HG02678 (cell line): ENCODE results near the gene FRMPD1.

Experiments
- ATAC-seq: cut with Tn5 transposase; IDR thresholded peaks from one replicate; pipeline ENCODE4 v1.9.1; 2021; ENCODE audit warnings: mild to moderate bottlenecking, moderate library complexity; ENCODE audit not compliant: unreplicated experiment

FRMPD1 gene

DNA sequence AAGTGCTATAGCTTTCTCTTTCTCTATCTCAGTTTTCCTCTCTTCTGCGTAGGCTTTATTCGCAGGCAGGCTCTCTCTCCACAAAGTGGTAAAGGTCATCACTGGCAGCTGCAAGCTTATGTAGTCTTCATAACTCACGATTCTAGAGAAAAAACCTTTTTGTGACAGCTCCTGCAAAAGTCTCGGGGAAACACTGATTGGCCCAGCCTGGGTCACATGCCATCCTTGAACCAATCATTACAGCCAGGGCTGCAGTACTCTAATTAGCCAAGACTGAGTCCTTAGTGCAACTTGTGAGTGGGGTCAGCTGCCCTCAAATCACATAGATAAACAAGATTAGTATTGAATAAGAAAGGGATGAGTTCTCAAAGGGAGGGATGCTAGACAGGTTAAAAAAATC is 18.3 kb upstream of the FRMPD1 start:
- ATAC-seq: no peak

DNA sequence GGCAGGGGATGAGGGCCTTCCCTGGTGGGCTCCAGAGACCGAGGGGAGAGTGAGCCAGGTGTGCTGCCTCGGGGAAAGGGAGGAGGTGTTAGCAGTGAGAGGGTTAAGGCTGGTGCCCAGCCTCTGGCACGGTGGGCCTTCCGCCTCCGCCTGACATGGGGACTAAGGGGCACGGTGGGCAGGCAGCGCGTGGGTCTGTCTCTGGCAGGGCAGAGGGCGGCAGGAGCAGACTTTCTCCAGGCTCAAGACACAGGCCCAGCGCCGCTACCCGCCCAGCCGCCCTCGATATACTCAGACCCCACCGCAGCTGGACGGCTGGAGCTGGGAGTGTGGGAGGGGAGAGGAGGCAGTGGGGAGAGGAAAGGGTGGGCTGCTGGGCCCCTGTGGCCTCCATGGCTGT is 14.9 kb upstream of the FRMPD1 start:
- ATAC-seq: no peak

DNA sequence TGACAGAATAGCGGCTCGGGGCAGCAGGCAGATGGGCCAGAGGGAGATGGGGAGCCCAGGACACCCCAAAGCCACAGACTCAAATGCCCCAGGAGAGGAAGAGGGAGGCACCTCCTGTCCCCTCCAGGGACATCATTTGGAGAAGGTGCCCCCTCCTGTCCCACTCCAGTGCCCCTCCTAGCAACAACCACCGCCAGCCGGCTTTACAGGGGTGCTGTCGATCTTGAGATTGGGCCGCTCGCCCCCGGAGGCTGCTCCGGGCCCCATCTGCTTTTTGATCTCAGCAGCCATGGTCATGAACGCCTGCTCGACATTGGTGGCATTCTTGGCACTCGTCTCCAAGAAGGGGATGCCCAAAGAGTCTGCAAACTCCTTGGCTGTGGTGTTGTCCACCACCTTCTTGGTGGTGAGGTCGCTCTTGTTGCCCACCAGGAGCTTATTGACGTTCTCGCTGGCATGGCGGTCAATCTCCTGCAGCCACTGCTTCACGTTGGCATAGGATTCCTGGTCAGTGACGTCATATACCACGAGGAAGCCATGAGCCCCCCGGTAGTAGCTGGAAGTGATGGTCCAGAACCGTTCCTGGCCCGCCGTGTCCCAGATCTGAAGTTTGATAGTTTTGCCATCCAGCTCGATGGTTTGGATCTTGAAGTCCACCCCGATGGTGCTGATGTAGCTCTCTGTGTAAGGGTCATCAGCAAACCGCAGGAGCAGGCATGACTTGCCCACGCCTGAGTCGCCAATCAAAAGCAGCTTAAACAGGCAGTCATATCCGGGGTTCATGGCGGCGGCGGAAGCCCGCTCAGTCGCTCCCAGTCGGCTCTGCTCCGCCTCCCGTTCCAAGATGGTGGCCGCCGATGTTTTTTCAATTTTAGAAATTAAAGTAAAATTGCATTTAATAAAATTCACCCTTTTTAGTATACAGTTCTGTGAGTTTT is 14.0 kb upstream of the FRMPD1 start:
- no peak for ATAC-seq

DNA sequence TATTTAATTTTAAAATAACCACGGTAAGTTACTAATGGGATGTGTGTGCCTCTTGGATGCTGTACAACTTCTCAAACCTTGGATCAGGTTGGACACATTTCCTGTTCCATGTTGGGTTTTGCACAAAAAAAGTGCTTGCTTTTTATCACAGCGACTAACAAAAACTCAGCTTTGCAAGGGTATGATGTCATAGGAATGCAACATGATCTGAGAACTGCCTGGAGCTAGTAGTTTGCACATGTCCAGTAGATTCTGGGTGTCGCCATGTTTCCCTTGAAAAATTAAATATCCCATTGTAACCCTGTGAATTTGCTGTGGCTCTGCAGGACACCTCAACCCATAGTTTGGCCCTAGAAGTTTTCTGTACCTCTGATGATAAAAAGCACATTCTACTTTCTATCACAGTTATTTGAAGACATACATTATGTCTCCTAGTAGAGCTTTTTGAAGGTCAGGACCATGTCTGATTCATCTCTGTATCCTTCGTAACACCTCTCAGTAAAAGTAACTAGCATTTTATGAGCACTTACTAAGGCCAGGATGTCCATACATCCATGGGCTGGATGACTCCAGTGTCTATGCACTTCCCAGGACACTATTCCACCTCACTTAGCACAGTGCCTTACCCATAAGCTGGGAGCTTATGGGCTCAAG is 11.5 kb upstream of the FRMPD1 start:
- ATAC-seq: no peak

DNA sequence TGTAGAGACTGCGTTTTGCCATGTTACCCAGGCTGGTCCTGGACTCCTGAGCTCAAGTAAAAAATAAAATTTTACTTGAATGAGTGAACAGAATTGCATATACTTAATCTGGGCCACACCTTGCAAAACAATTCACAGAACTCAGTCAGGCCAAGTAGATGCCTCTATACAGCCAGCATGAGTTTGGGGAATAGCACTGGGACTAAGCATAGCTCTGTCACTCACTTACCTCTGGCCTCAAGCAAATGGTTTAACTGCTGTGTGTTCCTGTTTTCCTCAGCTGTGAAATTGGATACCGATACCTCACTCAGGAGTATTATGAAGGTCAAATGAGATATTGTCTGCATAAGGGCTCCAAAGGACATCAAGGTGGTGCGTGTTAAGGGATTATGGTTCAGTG is 10.9 kb upstream of the FRMPD1 start:
- ATAC-seq: no peak

DNA sequence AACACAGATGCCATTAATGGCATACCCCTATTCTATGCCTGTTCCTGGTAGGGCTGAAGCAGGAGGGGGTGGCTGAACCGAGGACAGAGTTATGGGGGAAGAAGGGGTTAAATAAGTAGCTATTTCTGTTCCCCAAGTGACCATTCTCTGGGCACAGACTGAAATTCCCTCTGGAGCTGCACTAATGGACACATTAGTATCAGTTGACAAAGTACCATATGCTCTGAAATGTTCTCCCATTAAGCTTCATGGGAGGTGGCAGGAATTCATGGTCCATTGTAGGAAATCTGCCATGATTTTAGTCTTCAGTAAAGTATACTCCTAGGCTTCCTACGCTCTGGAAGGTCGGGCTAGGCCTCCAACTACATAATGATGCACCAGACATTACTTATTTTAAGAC is 10.5 kb upstream of the FRMPD1 start:
- ATAC-seq: no peak

DNA sequence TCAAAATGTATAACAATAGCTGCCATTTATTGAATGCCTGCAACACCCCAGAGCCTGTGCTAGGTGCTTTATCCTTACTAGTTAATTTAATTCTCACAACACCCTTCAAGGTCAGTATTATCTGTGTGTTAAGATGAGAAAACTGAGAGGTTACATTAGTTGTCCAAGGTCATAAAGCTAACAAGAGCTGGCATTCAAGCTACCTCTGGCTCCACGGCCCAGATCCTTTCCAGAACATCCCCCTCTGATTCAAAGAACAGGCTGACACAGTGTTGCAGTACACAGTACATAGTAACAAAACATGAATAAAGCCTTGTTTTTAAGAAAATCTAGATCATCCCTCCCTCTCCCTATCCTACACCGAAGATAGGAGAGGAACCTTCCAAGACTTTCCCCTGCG is 9.4 kb upstream of the FRMPD1 start:
- ATAC-seq: no peak

DNA sequence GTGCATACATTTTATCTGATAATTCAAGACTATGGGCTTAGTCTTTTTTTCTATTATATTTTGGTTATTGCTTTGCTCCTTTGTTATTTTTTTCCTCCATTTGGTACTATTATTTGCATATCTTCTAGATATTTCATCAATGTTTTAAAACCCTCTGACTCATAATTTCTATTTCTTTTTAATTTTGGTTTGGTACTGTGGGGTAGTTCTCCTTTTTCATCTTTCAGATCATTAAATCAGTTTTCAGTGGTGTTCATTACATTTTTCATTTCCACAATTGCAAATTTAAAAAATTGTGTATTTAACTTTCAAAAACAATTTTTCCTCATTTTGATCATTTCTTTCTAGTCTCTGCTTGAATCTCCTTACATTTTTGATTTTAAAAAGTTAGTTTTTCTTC is 7.5 kb upstream of the FRMPD1 start:
- no peak for ATAC-seq

DNA sequence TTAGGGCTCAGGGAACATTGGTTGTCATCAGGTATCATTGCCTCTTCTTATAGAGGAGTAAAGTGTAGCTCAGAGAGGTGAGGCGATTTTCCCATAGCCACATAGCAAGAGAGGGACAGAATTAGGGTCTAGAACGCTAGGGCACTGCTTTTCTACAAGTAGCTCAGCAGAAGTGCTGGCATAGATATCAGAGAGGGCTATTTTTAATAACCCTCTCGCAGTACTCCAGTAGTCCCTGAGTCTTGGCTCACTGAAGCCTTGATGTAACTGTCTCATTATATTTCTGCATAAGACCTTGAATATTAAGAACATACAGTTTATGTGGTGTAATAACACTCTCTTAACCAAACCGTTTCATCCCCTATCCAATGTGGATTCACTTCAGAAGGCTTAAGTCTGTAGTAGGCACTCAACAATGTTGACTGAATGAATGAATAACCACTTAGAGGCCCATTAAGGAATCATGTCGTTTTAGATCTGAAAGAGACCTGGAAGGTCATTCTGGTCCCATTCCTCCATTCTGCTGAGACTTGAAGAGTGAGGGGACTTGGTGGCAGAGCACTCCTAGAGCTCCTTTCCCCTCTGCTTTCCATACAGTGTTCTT is 4.7 kb upstream of the FRMPD1 start:
- no peak for ATAC-seq

DNA sequence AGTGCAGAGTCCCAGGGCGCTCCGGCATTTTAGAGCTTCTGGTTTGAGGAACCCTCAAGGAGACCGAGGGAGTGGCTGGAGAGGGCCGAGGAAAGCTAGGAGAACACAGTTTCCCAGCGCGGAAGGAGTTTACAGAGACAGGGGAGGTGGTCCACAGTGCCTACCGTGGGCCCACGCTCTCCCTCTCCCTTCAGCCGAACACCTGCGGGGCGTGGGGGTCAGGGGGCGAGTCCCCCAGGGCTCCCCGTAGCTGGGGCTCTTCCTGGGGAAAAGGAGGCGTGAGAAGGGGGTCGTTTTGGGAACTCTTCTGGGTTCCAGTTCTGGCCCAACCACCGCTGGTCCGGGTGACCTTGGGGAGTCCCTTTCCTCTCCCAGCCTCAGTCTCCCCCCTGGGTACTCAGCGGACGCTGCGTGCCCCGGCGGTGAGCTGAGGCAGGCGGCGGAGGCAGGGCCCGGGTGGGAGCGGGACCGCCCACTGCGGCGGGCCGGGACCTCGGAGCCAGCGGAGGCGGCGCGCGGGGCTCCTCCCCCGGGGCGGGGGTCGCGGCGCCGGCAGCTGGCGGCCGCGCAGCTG is 368 bp upstream of the FRMPD1 start:
- no peak for ATAC-seq

DNA sequence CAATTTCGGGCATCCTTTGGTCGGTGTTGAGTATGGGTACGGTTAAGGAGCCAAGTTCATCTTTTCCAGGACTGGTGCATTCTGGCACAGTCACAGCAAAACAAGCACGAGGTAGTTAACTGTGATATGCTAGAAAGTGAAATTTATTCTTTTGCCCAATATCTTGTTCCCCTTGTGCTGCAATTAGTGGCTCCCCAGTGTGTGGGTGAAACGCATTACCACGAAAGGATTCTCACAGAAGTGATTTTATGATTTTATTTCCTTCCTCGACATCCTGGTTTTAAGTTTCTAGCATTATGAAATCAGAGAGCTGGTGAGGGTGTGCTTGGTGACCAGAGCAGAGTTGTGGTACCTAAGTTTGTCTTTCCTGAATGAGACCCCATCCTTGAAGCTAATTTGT is 1.5 kb downstream of the FRMPD1 start:
- no peak for ATAC-seq

DNA sequence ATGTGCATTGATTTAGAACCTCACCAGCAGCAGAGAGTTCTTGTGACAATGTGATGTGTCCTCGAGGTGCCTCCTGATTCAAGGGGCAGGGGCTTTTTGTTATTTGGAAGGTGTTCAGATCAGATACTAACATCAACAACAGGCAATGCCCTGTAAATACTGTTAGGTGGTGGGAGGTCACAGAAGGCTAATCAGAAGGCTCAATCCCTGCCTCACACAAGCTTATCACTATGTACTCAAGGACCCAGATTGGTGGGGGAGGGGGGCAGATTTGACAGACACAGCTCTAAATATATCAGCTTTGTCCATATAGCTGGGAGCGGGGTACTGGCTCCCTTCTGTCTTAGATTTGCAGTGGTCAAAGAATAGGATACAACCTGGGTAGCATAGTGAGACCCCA is 2.6 kb downstream of the FRMPD1 start:
- ATAC-seq: no peak

DNA sequence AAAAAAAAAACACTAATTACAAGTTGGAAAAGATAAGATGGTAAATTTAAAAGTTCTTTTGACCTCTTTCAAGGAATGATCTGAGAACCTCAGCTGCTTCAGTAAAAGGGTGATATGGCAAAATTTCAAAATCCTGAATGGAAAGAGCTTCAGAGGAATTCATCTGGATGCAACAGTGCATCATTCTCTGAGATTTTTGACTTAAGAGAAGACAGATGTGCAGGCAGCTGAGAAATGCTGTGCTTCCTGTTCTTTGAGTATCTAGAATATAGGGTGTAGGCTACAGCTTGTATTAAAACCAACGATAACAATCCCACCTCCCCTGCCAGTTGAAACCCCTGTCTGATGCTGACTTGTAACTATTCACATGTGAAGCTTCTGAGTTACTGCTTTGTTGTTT is 6.2 kb downstream of the FRMPD1 start:
- ATAC-seq: no peak

DNA sequence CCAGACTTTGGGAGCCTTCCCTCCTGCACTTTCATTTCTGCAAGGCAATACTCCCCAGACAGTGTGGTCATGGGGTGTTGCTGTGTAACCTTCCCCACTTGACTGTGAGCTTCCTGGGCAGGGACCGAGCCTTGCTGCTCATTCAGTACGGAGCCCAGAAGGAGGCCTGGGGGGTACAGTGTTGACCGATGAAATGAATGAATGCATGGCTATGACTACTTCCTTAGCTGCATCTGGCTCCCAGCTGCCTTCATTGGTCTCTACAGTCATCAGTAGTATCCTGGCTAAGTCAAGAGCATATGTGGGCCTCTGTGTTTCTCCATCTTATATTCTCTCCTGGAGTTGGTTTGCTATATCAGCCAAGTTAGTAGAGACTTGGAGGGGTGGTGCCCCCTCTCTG is 9.9 kb downstream of the FRMPD1 start:
- no peak for ATAC-seq

DNA sequence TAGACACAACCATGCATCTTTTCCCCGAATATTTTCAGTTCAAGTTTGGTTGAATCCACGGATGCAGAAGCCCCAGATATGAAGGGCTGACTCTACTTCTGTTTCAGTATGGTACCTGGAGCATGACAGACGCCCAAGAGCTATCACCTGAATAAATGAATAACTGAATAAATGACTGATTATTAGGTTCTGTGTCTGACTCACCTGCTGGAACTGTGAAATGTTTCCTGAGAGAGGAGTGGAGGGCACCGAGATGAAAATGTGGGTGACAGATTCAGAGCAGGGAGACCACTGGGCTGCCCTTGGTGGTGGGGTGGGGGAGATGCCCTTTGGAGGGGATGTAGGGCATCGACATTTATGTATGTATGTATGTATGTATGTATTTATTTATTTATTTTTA is 13.2 kb downstream of the FRMPD1 start:
- no peak for ATAC-seq

DNA sequence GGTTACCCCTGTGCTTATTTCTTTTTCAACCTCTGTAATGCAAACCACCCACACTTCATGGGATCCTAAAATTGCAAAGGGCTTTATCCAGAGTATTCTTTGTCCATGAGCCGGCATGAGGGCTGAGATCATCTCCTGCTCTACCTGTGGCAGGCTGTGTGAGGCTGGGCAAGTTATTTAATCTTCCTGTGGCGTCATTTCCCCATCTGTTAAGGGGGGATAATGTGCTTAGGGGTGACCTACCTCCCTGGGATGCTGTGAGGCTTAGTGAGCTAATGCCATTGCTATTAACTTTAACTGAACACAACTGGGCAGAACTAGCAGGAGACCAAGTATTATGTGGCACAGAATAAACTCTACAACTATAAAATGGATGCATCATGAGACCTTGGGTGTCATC is 17.0 kb downstream of the FRMPD1 start:
- ATAC-seq: no peak

DNA sequence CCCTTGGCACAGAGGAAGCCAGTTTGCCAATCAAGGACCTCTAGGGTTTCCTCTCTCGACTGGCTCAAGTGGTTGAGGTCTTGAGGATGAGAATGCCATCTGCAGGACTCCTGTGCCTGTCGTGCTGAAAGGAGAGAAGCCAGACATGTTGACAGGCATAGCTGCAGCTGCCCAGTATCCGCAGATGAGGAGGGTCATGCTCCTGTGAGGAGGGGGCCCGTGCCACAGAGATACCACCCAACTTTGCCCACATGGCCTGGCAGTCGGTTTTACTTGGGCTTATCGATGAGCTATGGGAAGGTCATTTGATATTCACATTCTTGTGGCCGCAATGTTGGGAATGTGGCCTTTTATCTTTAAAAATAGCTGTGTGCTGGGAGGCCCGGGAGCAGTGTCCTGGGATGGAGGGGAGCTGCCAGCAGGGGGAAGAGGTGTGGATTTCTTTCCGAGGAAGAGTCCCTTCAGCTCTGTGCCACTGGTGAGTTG is 17.4 kb downstream of the FRMPD1 start:
- no peak for ATAC-seq

DNA sequence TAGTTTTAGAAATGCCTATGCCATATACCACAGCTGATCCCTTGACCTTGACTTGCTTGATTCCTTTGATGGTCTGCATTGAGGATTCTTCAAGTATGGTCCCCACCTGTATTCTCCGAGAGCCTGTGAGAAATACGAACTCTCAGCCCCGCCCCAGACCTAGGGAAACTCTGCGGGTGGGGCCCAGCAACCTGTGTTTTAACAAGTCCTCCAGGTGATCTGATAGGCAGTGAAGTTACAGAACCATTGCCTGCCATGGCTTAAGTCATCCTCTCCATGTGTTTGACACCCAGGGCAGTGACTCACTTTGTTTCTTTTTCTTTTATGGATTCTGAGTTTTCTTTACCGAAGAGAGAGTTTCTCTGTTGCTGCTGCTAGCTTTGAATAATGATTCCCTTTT is 18.5 kb downstream of the FRMPD1 start:
- no peak for ATAC-seq

DNA sequence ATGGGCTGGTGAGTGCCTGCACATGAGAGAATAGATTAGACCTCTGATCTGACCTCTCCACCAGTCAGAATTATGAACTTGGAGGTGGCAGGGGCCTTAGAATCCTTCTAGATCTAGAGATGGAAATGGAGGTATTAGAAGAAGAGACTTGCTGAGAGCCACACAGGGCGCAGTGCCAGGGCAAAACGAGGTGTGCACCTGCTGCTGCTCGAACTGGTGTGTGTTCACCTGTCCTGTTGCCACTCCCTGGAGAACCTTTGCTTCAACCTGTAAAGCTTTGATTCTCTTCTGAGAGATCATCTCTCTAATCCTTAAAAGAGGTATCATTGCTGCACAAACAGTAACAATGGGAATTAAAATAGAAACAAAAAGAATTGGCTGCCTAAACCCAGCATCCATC is 24.9 kb downstream of the FRMPD1 start:
- no peak for ATAC-seq

DNA sequence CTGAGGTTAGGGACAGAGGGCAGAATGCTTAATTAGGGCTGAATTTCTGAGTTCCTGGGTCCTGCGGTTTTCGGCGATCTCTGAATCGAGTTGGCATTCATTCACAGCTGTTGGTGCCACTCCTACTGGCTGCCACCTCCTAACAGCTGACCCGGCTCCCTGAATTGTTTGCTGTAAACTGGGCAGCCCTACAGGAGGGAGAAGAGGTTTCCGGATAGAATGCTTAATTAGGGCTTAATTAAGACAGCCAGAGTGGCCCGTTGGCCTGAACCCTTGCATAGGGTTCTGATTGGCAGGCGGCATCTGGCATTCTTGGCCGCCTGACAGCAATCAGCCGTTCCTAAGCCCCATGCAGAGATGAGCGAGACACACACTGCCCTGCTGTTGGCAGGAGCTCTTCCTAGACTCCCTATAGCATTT is 25.7 kb downstream of the FRMPD1 start:
- no peak for ATAC-seq

DNA sequence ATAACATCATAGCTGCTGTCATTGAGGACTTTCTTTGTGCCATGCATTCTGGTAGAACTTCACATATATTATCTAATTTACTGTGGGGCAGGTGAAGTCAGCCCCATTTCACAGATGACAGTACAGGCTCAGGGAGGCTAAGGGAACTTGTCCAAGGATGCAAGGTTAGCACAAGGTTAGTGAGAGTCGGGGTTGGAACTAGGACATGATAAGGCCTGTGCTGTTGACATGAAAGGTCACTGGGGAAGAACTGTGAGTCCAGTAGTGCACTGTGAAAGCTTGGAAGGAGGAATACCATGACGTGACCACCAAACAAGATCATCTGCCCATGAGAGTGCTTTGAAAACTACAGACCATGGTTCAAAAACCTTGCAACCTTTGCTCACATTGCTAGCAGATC is 26.7 kb downstream of the FRMPD1 start:
- ATAC-seq: no peak
